GM12878 (cell line): ENCODE results near the gene C15orf62. TPM values are rescaled to one million over a fixed set of nuclear protein-coding genes. Genes with fewer than 3 reads are reported as not detected.

Experiments used
- ATAC-seq: fragments of 200-7000 bp; cut with Tn5 transposase; 3 replicates; pipeline ENCODE4 v1.9.1; 2020; ENCODE audit warnings: mild to moderate bottlenecking, moderate library complexity
- BruUV-seq: library from RNA; stranded (reverse); fragments of 400-500 nt; replicated peaks from 2 replicates; lab custom pipeline; 2021; lab: Mats Ljungman, UMichigan
- CTCF ChIA-PET: fragments of 300-600 bp; sonication (Branson Sonifier 250); formaldehyde crosslinking; extraction: SDS; loops from one replicate; lab custom pipeline; 2021; ENCODE audit warnings: inconsistent platforms; lab: Yijun Ruan, JAX
- POLR2A ChIA-PET: fragments of 350-600 bp; formaldehyde crosslinking; extraction: SDS; loops from one replicate; lab custom pipeline; 2021; ENCODE audit warnings: inconsistent platforms; lab: Charles Lee
- RAD21 ChIA-PET: fragments of 300-600 bp; sonication (Branson Sonifier 250); formaldehyde crosslinking; loops from one replicate; lab custom pipeline; 2023; ENCODE audit warnings: antibody characterized with exemption; ENCODE audit not compliant: unreplicated experiment; lab: Charles Lee
- SMC1A ChIA-PET: fragments of 300-600 bp; sonication (Branson Sonifier 250); formaldehyde crosslinking; loops from one replicate; lab custom pipeline; 2023; ENCODE audit not compliant: unreplicated experiment, uncharacterized antibody; lab: Charles Lee
- DNase-seq: peaks from one replicate; pipeline ENCODE4 v3.0.0-alpha.2; 2011; ENCODE audit warnings: low read depth, low spot score
- FAIRE-seq: peaks from 3 replicates; lab custom pipeline; 2011; peaks lifted over from hg19 to GRCh38; lab: Jason Lieb, UNC
- H2AFZ ChIP-seq: 2 replicates; pipeline ENCODE4 v1.6.0; 2011; ENCODE audit warnings: low read depth, low read length, control low read depth; ENCODE audit not compliant: control insufficient read depth
- H3K27ac ChIP-seq: 2 replicates; pipeline ENCODE4 v1.5.1; 2011; ENCODE audit warnings: control low read depth; ENCODE audit not compliant: control insufficient read depth, insufficient read depth
- H3K27me3 ChIP-seq, 2 experiments: replicated peaks in 1 of 2; 2 replicates each; pipeline versions ENCODE4 v1.6.0 to v1.6.1; 2011; ENCODE audit warnings: low read length in 1 of 2; ENCODE audit not compliant: control insufficient read depth in 2 of 2, insufficient read depth in 2 of 2
- H3K36me3 ChIP-seq, 2 experiments: 2 replicates each; pipeline ENCODE4 v1.5.1; 2011; ENCODE audit warnings: low read length in 1 of 2; ENCODE audit not compliant: control insufficient read depth in 2 of 2, insufficient read depth in 2 of 2
- H3K4me1 ChIP-seq: 2 replicates; pipeline ENCODE4 v1.6.1; 2011; ENCODE audit warnings: mild to moderate bottlenecking, low read length, moderate library complexity, mixed read lengths; ENCODE audit not compliant: control insufficient read depth, insufficient read depth
- H3K4me2 ChIP-seq: 2 replicates; pipeline ENCODE4 v1.6.0; 2011; ENCODE audit warnings: control low read depth; ENCODE audit not compliant: control insufficient read depth, insufficient read depth
- H3K4me3 ChIP-seq: fragments of 200-600 bp; sonication (generic); 2 replicates; pipeline ENCODE4 v1.5.1; 2016
- H3K79me2 ChIP-seq: 2 replicates; pipeline ENCODE4 v1.6.0; 2011; ENCODE audit warnings: low read length; ENCODE audit not compliant: control insufficient read depth, insufficient read depth
- H3K9ac ChIP-seq: 2 replicates; pipeline ENCODE4 v1.8.0; 2011; ENCODE audit warnings: low read length, control low read depth, mixed read lengths; ENCODE audit not compliant: control insufficient read depth, insufficient read depth
- H3K9me3 ChIP-seq: replicated peaks from 3 replicates; pipeline ENCODE4 v1.5.1; 2011; ENCODE audit warnings: mild to moderate bottlenecking, low read length; ENCODE audit not compliant: control insufficient read depth, insufficient read depth
- H4K20me1 ChIP-seq: 2 replicates; pipeline ENCODE4 v1.6.0; 2011; ENCODE audit not compliant: control insufficient read depth, insufficient read depth
- BACH1 ChIP-seq: fragments of 450-650 bp; IDR thresholded peaks from 2 replicates; pipeline ENCODE4 v1.6.1; 2017; ENCODE audit warnings: mild to moderate bottlenecking, borderline replicate concordance
- CHD4 ChIP-seq: fragments of 200-600 bp; sonication (generic); IDR thresholded peaks from 2 replicates; pipeline ENCODE4 v1.6.1; 2016; ENCODE audit warnings: mild to moderate bottlenecking
- GATAD2B ChIP-seq: fragments of 450-650 bp; conservative IDR thresholded peaks from 2 replicates; pipeline ENCODE4 v1.6.1; 2017; ENCODE audit warnings: low read depth, mild to moderate bottlenecking, moderate library complexity
- KDM1A ChIP-seq: fragments of 200-600 bp; sonication (generic); IDR thresholded peaks from 2 replicates; pipeline ENCODE4 v1.6.1; 2016; ENCODE audit warnings: borderline replicate concordance
- NFXL1 ChIP-seq: fragments of 450-650 bp; IDR thresholded peaks from 2 replicates; pipeline ENCODE4 v1.6.1; 2017; ENCODE audit warnings: antibody characterized with exemption, mild to moderate bottlenecking, borderline replicate concordance
- NR2F1 ChIP-seq: fragments of 450-650 bp; conservative IDR thresholded peaks from 2 replicates; pipeline ENCODE4 v1.6.1; 2017; ENCODE audit warnings: mild to moderate bottlenecking
- PAX8 ChIP-seq: fragments of 450-650 bp; IDR thresholded peaks from 2 replicates; pipeline ENCODE4 v1.6.1; 2017; ENCODE audit warnings: mild to moderate bottlenecking, moderate library complexity
- ZNF207 ChIP-seq: fragments of 450-650 bp; IDR thresholded peaks from 2 replicates; pipeline ENCODE4 v1.6.1; 2014; ENCODE audit warnings: antibody characterized with exemption, mild to moderate bottlenecking, borderline replicate concordance
- ZNF274 ChIP-seq: IDR thresholded peaks from one replicate; pipeline ENCODE4 v1.8.0; 2011; ENCODE audit not compliant: insufficient read length, insufficient read depth
- WGBS: methylation state at CpG from one replicate; pipeline ENCODE4 v1.1.6; 2016; ENCODE audit warnings: low lambda C conversion rate; ENCODE audit not compliant: insufficient replicate concordance, insufficient coverage; ENCODE audit errors: missing lambda C conversion rate; 5-methylcytosine and 5-hydroxymethylcytosine counted together
- in situ Hi-C: fragments of 300-500 bp; cut with MboI; formaldehyde crosslinking; loops from 9 replicates; pipeline ENCODE4 v1.14.3; 2018; ENCODE audit warnings: mixed read lengths
- intact Hi-C: fragments of 100-400 bp; cut with micrococcal nuclease; formaldehyde crosslinking; loops from one replicate; pipeline ENCODE4 v1.14.2; 2022; ENCODE audit not compliant: unreplicated experiment
- polyA plus RNA-seq, 11 experiments: library from polyadenylated mRNA; depleted of rRNA in 4 of 11; unstranded in 6 of 11; stranded (reverse) in 5 of 11; fragments of >200 nt; fragmentation: Nextera tagmentation in 4 of 11; fragmentation: Illumina TruSeq in 1 of 11; extraction: Ambion mirVana in 4 of 11; extraction: Trizol in 1 of 11; gene quantifications; 1 replicate in 1 of 11; 2 replicates in 10 of 11; pipeline versions ENCODE4 v1.2.1 to v1.2.3, GENCODE V29; 2011 to 2016; ENCODE audit warnings: inconsistent platforms in 2 of 11, missing spikeins in 2 of 11, low read depth in 1 of 11
- total RNA-seq, 4 experiments: library from RNA; depleted of rRNA in 3 of 4; stranded (reverse); fragments of >200 nt in 3 of 4; fragmentation: Illumina TruSeq in 1 of 4; extraction: Trizol in 1 of 4; gene quantifications; 2 replicates each; pipeline versions ENCODE4 v1.2.1 to v1.2.3, GENCODE V29; 2013 to 2021
- TF ChIP-seq, protein P1 (sequence below): fragments of 450-650 bp; IDR thresholded peaks from 2 replicates; pipeline ENCODE4 v1.6.1; 2016; ENCODE audit warnings: mild to moderate bottlenecking, moderate library complexity, borderline replicate concordance
- TF ChIP-seq, protein P2 (sequence below), 3 experiments: IDR thresholded peaks in 2 of 3; conservative IDR thresholded peaks in 1 of 3; 2 replicates each; pipeline ENCODE4 v1.5.1; 2011; ENCODE audit warnings: low read depth in 3 of 3, low read length in 3 of 3, mild to moderate bottlenecking in 3 of 3, control low read depth in 2 of 3, moderate library complexity in 2 of 3, inconsistent platforms in 1 of 3, mixed read lengths in 1 of 3; ENCODE audit not compliant: control insufficient read depth in 2 of 3, insufficient read depth in 1 of 3; ENCODE audit errors: extremely low read depth in 1 of 3
- TF ChIP-seq, protein P3 (sequence below): fragments of 450-650 bp; formaldehyde crosslinking; IDR thresholded peaks from 2 replicates; pipeline ENCODE4 v1.4.0; 2022; ENCODE audit warnings: mild to moderate bottlenecking, moderate library complexity
- TF ChIP-seq, protein P4 (sequence below): IDR thresholded peaks from 2 replicates; pipeline ENCODE4 v1.6.1; 2011; ENCODE audit warnings: low read depth, mild to moderate bottlenecking, low read length, moderate library complexity, borderline replicate concordance; ENCODE audit errors: extremely low read depth

C15orf62 gene
- total and polyA plus RNA-seq, 10 of the 15 experiments (the other 5 are each of a cell fraction or from before 2014, with no cell fraction given), result 0.06 to 0.68 (median 0.40) TPM; not detected in 1

DNA sequence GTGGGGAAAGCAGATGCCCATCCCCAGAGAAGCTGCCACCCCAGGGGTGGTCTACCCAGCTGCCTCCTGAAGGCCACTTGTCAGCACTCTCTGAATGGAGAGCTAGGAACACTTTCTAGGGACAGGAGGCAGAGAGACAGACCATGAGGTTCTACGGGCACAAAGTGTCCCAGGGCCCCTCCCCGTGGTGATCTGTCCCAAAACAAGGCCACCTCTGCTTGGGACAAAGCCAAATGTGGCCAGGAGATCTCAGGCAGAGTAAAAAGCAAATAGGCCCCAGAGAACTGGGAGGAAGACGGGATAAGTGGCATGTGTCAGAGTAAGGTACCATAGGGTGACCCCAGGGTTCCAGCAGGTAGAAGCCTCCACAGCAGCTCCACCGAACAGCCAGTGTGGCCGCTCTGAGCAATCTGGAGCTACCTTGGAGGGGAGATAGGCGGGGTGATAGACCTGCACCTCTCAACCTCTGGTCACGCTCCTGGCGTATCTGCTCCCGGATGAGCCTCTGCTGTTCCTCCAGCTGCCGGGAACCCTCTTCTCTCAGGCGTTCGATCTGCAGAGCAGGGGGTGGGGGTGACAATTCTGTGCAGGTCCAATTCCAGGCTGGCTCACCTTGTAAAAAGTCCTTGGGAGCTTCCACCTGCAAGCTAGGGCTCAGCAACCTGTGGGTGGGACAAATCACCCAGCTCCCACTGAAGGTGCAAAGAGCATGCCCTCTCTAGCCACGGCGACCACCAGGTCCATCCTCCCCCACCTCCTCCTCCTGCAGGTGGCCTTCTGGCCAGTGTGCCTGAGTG, 6.2 kb downstream of the C15orf62 start:
- FAIRE-seq (no peak), ATAC-seq (no peak), DNase-seq (no peak)
- POLR2A ChIA-PET, result no interaction called here
- Histone ChIP-seq H3K27ac (no peak overlapping the region), H3K9me3 (no peaks in the 10 kb centered on the region), H3K4me1 (peaks cover under 1% of the 10 kb centered on the region), H3K4me3 (no peak overlapping the region), H4K20me1 (no peaks in the 10 kb centered on the region), H3K4me2 (no peak overlapping the region), H3K9ac (no peak overlapping the region), H3K36me3 (peaks cover 2 to 24% of the 10 kb centered on the region in 2 experiments; a peak in 3 of 4 replicates), H3K79me2 (no peaks in the 10 kb centered on the region), H2AFZ (no peak overlapping the region), H3K27me3 (no peaks in the 10 kb centered on the region)
- in situ Hi-C loops (no loop called here), intact Hi-C loops (no loop called here)
- RAD21 ChIA-PET, result no interaction called here
- BruUV-seq, result no TSS peak
- SMC1A ChIA-PET, result interaction anchor here (1.6 kb wide), 1 partner anchor 116 kb away, joined by 6 read pairs; no protein-coding TSS in a partner anchor
- CTCF ChIA-PET, result interaction anchor here (1.6 to 2.0 kb wide), 2 partner anchors 11 to 97 kb away, joined by 3 to 5 read pairs; no protein-coding TSS in a partner anchor
- WGBS, result 96% methylated on average over 13 of the region's 14 CpGs
- TF ChIP-seq, protein P1, sequence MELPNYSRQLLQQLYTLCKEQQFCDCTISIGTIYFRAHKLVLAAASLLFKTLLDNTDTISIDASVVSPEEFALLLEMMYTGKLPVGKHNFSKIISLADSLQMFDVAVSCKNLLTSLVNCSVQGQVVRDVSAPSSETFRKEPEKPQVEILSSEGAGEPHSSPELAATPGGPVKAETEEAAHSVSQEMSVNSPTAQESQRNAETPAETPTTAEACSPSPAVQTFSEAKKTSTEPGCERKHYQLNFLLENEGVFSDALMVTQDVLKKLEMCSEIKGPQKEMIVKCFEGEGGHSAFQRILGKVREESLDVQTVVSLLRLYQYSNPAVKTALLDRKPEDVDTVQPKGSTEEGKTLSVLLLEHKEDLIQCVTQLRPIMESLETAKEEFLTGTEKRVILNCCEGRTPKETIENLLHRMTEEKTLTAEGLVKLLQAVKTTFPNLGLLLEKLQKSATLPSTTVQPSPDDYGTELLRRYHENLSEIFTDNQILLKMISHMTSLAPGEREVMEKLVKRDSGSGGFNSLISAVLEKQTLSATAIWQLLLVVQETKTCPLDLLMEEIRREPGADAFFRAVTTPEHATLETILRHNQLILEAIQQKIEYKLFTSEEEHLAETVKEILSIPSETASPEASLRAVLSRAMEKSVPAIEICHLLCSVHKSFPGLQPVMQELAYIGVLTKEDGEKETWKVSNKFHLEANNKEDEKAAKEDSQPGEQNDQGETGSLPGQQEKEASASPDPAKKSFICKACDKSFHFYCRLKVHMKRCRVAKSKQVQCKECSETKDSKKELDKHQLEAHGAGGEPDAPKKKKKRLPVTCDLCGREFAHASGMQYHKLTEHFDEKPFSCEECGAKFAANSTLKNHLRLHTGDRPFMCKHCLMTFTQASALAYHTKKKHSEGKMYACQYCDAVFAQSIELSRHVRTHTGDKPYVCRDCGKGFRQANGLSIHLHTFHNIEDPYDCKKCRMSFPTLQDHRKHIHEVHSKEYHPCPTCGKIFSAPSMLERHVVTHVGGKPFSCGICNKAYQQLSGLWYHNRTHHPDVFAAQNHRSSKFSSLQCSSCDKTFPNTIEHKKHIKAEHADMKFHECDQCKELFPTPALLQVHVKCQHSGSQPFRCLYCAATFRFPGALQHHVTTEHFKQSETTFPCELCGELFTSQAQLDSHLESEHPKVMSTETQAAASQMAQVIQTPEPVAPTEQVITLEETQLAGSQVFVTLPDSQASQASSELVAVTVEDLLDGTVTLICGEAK, result no peak
- TF ChIP-seq ZNF274, result no peak
- TF ChIP-seq PAX8, result no peak
- no peak for TF ChIP-seq CHD4
- TF ChIP-seq ZNF207, result no peak
- TF ChIP-seq, protein P2, sequence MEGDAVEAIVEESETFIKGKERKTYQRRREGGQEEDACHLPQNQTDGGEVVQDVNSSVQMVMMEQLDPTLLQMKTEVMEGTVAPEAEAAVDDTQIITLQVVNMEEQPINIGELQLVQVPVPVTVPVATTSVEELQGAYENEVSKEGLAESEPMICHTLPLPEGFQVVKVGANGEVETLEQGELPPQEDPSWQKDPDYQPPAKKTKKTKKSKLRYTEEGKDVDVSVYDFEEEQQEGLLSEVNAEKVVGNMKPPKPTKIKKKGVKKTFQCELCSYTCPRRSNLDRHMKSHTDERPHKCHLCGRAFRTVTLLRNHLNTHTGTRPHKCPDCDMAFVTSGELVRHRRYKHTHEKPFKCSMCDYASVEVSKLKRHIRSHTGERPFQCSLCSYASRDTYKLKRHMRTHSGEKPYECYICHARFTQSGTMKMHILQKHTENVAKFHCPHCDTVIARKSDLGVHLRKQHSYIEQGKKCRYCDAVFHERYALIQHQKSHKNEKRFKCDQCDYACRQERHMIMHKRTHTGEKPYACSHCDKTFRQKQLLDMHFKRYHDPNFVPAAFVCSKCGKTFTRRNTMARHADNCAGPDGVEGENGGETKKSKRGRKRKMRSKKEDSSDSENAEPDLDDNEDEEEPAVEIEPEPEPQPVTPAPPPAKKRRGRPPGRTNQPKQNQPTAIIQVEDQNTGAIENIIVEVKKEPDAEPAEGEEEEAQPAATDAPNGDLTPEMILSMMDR (IDR thresholded peaks at IDR 0.05 in 2 of 3, conservative IDR thresholded peaks at IDR 0.05 in 1 of 3; ENCODE audit: control insufficient read depth in 2 of 3, extremely low read depth in 1 of 3, insufficient read depth in 1 of 3, low read depth in 3 of 3, low read length in 3 of 3), result no peak
- no peak for TF ChIP-seq GATAD2B
- TF ChIP-seq BACH1, result no peak
- TF ChIP-seq, protein P3, sequence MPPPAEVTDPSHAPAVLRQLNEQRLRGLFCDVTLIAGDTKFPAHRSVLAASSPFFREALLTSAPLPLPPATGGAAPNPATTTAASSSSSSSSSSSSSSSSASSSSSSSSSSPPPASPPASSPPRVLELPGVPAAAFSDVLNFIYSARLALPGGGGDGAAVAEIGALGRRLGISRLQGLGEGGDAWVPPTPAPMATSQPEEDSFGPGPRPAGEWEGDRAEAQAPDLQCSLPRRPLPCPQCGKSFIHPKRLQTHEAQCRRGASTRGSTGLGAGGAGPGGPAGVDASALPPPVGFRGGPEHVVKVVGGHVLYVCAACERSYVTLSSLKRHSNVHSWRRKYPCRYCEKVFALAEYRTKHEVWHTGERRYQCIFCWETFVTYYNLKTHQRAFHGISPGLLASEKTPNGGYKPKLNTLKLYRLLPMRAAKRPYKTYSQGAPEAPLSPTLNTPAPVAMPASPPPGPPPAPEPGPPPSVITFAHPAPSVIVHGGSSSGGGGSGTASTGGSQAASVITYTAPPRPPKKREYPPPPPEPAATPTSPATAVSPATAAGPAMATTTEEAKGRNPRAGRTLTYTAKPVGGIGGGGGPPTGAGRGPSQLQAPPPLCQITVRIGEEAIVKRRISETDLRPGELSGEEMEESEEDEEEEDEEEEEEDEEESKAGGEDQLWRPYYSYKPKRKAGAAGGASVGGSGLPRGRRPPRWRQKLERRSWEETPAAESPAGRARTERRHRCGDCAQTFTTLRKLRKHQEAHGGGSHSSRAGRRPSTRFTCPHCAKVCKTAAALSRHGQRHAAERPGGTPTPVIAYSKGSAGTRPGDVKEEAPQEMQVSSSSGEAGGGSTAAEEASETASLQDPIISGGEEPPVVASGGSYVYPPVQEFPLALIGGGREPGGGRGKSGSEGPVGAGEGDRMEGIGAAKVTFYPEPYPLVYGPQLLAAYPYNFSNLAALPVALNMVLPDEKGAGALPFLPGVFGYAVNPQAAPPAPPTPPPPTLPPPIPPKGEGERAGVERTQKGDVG (CRISPR knock-in tag), result no peak
- TF ChIP-seq, protein P4, sequence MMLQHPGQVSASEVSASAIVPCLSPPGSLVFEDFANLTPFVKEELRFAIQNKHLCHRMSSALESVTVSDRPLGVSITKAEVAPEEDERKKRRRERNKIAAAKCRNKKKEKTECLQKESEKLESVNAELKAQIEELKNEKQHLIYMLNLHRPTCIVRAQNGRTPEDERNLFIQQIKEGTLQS, result no peak
- TF ChIP-seq KDM1A, result no peak
- no peak for TF ChIP-seq NFXL1
- TF ChIP-seq NR2F1, result no peak
